ENCODE data around the gene RCN2. TPM values are rescaled to one million over a fixed set of nuclear protein-coding genes. Genes with fewer than 3 reads are reported as not detected.

RCN2 gene
- total RNA-seq, 6 experiments from 2014 or later: 88.0 to 98.1 (median 94.5) TPM

- Mint-ChIP-seq H3K9me3 (no peaks in the 10 kb centered on the region), H3K27me3 (ENCODE audit: insufficient read depth) (peaks cover 33% of the 10 kb centered on the region), H3K36me3 (ENCODE audit: low read depth) (no peaks in the 10 kb centered on the region), H3K27ac (no peak overlapping the region), H3K4me3 (no peak overlapping the region), H3K4me1 (ENCODE audit: low read depth) (no peaks in the 10 kb centered on the region; the same call in 1 of the 2 replicates)
- DNase-seq: no peak
- TF ChIP-seq, protein P1, sequence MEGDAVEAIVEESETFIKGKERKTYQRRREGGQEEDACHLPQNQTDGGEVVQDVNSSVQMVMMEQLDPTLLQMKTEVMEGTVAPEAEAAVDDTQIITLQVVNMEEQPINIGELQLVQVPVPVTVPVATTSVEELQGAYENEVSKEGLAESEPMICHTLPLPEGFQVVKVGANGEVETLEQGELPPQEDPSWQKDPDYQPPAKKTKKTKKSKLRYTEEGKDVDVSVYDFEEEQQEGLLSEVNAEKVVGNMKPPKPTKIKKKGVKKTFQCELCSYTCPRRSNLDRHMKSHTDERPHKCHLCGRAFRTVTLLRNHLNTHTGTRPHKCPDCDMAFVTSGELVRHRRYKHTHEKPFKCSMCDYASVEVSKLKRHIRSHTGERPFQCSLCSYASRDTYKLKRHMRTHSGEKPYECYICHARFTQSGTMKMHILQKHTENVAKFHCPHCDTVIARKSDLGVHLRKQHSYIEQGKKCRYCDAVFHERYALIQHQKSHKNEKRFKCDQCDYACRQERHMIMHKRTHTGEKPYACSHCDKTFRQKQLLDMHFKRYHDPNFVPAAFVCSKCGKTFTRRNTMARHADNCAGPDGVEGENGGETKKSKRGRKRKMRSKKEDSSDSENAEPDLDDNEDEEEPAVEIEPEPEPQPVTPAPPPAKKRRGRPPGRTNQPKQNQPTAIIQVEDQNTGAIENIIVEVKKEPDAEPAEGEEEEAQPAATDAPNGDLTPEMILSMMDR (IDR thresholded peaks at IDR 0.05): no peak
Measured at GRCh38 chr15:76991741-76992645, 60.4 kb downstream of the RCN2 start.

DNA sequence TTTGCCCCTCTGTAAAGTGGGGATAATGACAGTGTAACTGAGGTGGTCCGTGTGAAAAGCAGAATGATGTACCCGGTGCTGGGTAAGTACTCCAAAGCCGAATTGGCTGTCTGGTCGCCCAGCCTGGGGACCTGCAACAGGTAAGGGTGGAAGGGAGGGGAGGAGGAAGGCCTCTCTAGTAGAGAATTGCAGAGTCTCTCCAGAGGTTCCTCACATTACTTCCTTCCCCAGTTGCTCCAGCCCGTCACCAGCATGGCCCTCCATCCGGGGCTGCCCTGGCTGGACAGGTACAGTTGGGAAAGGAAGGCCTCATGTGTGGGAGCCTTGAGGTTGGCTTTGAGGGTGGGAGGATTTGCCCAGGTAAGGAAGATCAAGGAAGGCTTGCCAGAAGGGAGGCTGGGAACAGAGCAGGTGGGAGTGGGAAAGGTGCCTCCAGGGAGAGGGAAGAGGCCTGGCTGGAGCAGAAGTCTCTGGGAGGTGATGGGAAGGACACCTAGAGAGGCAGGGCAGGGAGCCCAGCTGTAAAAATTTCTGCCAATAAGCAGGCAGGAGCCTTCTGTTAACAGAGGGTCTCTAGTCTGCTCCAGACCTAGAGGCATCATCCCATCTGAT lies 61.7 kb downstream of the RCN2 start:
- no peaks in the 10 kb centered on the region for H3K9me3 Mint-ChIP-seq
- no peak overlapping the region for H3K4me3 Mint-ChIP-seq
- no peak overlapping the region for H3K27ac Mint-ChIP-seq
- DNase-seq: no peak
- peaks cover 35% of the 10 kb centered on the region for H3K27me3 Mint-ChIP-seq (ENCODE audit: insufficient read depth)
- TF ChIP-seq, protein P1 (IDR thresholded peaks at IDR 0.05): no peak
- no peaks in the 10 kb centered on the region for H3K36me3 Mint-ChIP-seq (ENCODE audit: low read depth)
- H3K4me1 Mint-ChIP-seq (ENCODE audit: low read depth): peaks cover 8% of the 10 kb centered on the region; the same call in 1 of the 2 replicates

DNA sequence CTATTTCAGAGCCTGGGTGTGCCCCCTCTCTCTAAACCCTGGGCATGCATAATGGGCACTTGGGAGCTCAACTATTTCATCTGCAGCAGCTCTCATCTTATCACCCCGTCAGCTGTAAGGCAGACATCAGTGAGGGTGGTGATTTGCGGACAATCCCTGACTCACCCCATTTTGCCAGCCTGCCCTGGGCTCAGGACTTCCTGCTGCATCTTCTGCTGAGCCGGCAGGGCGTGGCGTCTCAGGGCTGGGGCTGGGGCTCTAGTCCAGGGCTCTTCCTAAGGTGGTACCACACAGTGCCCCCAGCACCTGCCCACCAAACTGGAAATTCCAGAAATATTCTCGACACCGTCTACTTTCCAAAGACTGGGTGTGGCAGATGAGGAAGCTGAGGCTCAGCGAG lies 62.5 kb downstream of the RCN2 start:
- H3K4me3 Mint-ChIP-seq: no peak overlapping the region
- H3K36me3 Mint-ChIP-seq (ENCODE audit: low read depth): no peaks in the 10 kb centered on the region
- no peak overlapping the region for H3K27ac Mint-ChIP-seq
- H3K4me1 Mint-ChIP-seq (ENCODE audit: low read depth): peaks cover 8% of the 10 kb centered on the region; the same call in 1 of the 2 replicates
- TF ChIP-seq, protein P1 (IDR thresholded peaks at IDR 0.05): no peak
- peaks cover 29% of the 10 kb centered on the region for H3K27me3 Mint-ChIP-seq (ENCODE audit: insufficient read depth)
- no peaks in the 10 kb centered on the region for H3K9me3 Mint-ChIP-seq
- no peak for DNase-seq

DNA sequence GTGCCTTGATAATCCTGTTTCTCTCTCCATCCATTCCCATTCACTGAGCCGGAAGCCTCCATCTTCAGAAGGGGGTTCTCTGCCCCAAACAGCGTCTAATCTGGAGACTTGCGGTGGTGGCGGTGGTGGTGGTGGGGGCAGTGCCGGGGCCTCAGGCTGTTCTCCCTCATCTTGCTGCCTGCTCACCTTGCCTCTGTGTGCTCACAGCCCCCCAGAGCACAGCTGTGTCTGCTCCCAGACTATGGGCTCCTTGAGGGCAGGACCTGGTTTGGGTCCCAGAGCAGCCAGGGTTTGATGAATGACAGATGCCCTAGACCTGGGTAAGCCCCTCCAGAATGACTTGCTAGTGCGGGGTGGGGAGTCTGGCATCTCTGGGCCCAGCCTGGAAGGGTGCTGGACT lies 62.9 kb downstream of the RCN2 start:
- peaks cover 8% of the 10 kb centered on the region; the same call in 1 of the 2 replicates for H3K4me1 Mint-ChIP-seq (ENCODE audit: low read depth)
- no peaks in the 10 kb centered on the region for H3K9me3 Mint-ChIP-seq
- H3K4me3 Mint-ChIP-seq: no peak overlapping the region
- no peaks in the 10 kb centered on the region for H3K36me3 Mint-ChIP-seq (ENCODE audit: low read depth)
- TF ChIP-seq, protein P1 (IDR thresholded peaks at IDR 0.05): no peak
- H3K27me3 Mint-ChIP-seq (ENCODE audit: insufficient read depth): peaks cover 28% of the 10 kb centered on the region
- H3K27ac Mint-ChIP-seq: no peak overlapping the region
- DNase-seq: no peak

DNA sequence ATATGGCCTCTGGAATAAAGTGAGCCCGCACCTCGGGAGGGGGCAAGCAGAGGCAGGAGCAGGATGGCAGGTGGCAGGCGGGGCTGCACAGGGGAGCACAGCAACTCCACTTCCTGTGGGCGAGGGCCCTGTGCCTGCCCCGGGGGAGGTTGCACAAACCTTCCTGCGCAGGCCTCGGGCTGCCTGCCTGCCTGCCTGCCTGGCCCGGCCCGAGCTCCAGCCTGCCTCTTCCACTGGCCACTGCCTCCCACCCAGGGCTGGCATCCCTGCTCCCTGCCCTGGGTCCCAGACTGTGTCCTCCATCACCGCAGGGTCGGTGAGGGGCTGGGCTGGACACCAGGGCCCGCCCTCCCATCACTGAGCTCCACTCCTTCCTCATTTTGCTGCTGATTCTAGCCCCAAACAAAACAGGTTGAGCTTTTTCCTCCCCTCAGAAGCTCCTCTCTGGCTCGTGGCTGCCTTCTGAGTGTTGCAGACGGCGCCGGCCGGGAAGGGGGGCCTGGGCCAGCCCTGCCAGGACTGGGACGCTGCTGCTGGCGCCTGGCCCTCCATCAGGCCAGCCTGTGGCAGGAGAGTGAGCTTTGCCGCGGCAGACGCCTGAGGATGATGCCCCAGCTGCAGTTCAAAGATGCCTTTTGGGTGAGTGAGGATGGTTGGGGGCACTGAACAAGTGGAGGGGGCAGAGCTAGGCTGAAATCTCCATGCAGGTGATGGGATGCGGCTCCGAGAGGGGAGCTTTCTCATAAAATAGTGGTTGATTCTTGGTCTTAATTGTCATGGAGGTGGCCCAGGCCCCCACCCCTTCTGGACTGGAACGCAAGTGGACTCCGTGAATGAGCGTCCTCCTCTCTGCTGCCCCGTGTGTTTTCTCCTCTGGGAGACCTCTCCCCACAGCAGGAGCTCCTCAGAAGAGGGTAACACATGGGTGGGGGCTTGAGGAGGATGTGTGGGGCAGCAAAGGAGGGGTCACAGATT lies 63.7 kb downstream of the RCN2 start, which contains the start of gene PSTPIP1:
Gene PSTPIP1, plus strand, starts transcription at position 156 of the 975 bp plus-strand sequence. Its CDS starts 448 bp downstream, at position 604.
- TF ChIP-seq, protein P1 (IDR thresholded peaks at IDR 0.05): no peak
- Mint-ChIP-seq H3K27me3 (ENCODE audit: insufficient read depth) (peaks cover 23% of the 10 kb centered on the region), H3K27ac (no peak within 1 kb of the TSS; the same call in 1 of the 2 replicates), H3K4me1 (ENCODE audit: low read depth) (peaks cover 8% of the 10 kb centered on the region; the same call in 1 of the 2 replicates), H3K4me3 (no peak within 1 kb of the TSS), H3K9me3 (no peaks in the 10 kb centered on the region), H3K36me3 (ENCODE audit: low read depth) (no peaks in the 10 kb centered on the region)
- no peak for DNase-seq
